ENCODE measurements around the gene PCDH12. TPM values are rescaled to one million over a fixed set of nuclear protein-coding genes. Genes with fewer than 3 reads are reported as not detected.

Gene PCDH12
- total RNA-seq, 1 experiment from 2014 or later: not detected

- H3K9ac ChIP-seq (ENCODE audit: extremely low read depth, insufficient read length, low read length): no peak overlapping the region
- H3K4me1 ChIP-seq (ENCODE audit: insufficient read depth, low read length): peaks cover 2% of the 10 kb centered on the region; the same call in 1 of the 2 replicates
- no peak overlapping the region for H2AK5ac ChIP-seq (ENCODE audit: insufficient read length, low read length)
- H3K56ac ChIP-seq (ENCODE audit: insufficient read length, low read depth, low read length): no peak overlapping the region
- DNase-seq: no peak
- no peak overlapping the region for H4K91ac ChIP-seq (ENCODE audit: insufficient read length, low read depth, low read length)
- no peaks in the 10 kb centered on the region; the same call in 1 of the 2 replicates for H3K27me3 ChIP-seq (ENCODE audit: insufficient read depth, low read length)
- no peak overlapping the region for H2BK12ac ChIP-seq (ENCODE audit: insufficient read length, low read depth, low read length)
- no peaks in the 10 kb centered on the region for H3K79me2 ChIP-seq (ENCODE audit: insufficient read depth, low read length)
- Mint-ChIP-seq H3K36me3 (ENCODE audit: insufficient read depth in 1 of 3, low read depth in 3 of 3) (no peaks in the 10 kb centered on the region), H3K27me3 (ENCODE audit: low read depth) (peaks cover 25% of the 10 kb centered on the region), H3K27ac (no peak overlapping the region), H3K9me3 (no peaks in the 10 kb centered on the region), H3K4me3 (no peak overlapping the region), H3K4me1 (peaks cover 8 to 11% of the 10 kb centered on the region in 2 experiments)
- H3K27ac ChIP-seq (ENCODE audit: insufficient read length, low read depth, low read length): no peak overlapping the region
- H4K8ac ChIP-seq (replicated peaks; ENCODE audit: insufficient read length, low read depth, low read length): no peak overlapping the region
- no peak overlapping the region for H4K5ac ChIP-seq (ENCODE audit: insufficient read length, low read depth, low read length)
- H3K18ac ChIP-seq (ENCODE audit: insufficient read length, low read depth, low read length): no peak overlapping the region
- H3K14ac ChIP-seq (ENCODE audit: insufficient read depth, low read length): no peak overlapping the region
- no peak overlapping the region for H2AFZ ChIP-seq (ENCODE audit: low read length)
- no peak overlapping the region for H3T11ph ChIP-seq (ENCODE audit: low read length)
- no peaks in the 10 kb centered on the region for H3K9me3 ChIP-seq (ENCODE audit: control insufficient read depth, low read depth, low read length)
- no peak overlapping the region for H2BK20ac ChIP-seq (ENCODE audit: low read depth, low read length, poor library complexity, severe bottlenecking)
- H4K20me1 ChIP-seq (ENCODE audit: control insufficient read depth, insufficient read depth, insufficient read length): no peaks in the 10 kb centered on the region
- no peak overlapping the region for H3K4ac ChIP-seq (ENCODE audit: low read depth, low read length)
- no peak overlapping the region for H3K23ac ChIP-seq (ENCODE audit: insufficient read length, low read depth, low read length)
- H3K79me1 ChIP-seq (ENCODE audit: insufficient read depth, low read depth, low read length, poor library complexity, severe bottlenecking): no peaks in the 10 kb centered on the region
- TF ChIP-seq, protein P1, sequence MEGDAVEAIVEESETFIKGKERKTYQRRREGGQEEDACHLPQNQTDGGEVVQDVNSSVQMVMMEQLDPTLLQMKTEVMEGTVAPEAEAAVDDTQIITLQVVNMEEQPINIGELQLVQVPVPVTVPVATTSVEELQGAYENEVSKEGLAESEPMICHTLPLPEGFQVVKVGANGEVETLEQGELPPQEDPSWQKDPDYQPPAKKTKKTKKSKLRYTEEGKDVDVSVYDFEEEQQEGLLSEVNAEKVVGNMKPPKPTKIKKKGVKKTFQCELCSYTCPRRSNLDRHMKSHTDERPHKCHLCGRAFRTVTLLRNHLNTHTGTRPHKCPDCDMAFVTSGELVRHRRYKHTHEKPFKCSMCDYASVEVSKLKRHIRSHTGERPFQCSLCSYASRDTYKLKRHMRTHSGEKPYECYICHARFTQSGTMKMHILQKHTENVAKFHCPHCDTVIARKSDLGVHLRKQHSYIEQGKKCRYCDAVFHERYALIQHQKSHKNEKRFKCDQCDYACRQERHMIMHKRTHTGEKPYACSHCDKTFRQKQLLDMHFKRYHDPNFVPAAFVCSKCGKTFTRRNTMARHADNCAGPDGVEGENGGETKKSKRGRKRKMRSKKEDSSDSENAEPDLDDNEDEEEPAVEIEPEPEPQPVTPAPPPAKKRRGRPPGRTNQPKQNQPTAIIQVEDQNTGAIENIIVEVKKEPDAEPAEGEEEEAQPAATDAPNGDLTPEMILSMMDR (conservative IDR thresholded peaks at IDR 0.05): no peak
- no peak overlapping the region for H2BK5ac ChIP-seq (ENCODE audit: insufficient read length, low read length)
- H3K4me2 ChIP-seq (ENCODE audit: insufficient read depth, insufficient read length, low read length): no peak overlapping the region
- no CpG with 5 or more reads among the region's 4 CpGs for WGBS (ENCODE audit: extremely low coverage, insufficient read length, low lambda C conversion rate)
- H2BK15ac ChIP-seq (ENCODE audit: low read depth, low read length): no peak overlapping the region
- H2BK120ac ChIP-seq (ENCODE audit: low read depth, low read length, poor library complexity, severe bottlenecking): no peak overlapping the region
- peaks cover 4% of the 10 kb centered on the region for H3K23me2 ChIP-seq (ENCODE audit: insufficient read length, low read depth, low read length, poor library complexity, severe bottlenecking)
Measured at GRCh38 chr5:141909212-141909611, 48.8 kb downstream of the PCDH12 start.
